ENCODE measurements around the gene CACHD1.

Gene CACHD1

GRCh38 chr1:64687725-64688327 is 217.9 kb downstream of the CACHD1 start:
- peaks cover 0 to 56% (median 0%) of the 10 kb centered on the region in 3 donors for H3K36me3 ChIP-seq
- no peaks in the 10 kb centered on the region for H3K27me3 ChIP-seq
- TF ChIP-seq, protein P1, sequence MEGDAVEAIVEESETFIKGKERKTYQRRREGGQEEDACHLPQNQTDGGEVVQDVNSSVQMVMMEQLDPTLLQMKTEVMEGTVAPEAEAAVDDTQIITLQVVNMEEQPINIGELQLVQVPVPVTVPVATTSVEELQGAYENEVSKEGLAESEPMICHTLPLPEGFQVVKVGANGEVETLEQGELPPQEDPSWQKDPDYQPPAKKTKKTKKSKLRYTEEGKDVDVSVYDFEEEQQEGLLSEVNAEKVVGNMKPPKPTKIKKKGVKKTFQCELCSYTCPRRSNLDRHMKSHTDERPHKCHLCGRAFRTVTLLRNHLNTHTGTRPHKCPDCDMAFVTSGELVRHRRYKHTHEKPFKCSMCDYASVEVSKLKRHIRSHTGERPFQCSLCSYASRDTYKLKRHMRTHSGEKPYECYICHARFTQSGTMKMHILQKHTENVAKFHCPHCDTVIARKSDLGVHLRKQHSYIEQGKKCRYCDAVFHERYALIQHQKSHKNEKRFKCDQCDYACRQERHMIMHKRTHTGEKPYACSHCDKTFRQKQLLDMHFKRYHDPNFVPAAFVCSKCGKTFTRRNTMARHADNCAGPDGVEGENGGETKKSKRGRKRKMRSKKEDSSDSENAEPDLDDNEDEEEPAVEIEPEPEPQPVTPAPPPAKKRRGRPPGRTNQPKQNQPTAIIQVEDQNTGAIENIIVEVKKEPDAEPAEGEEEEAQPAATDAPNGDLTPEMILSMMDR (IDR thresholded peaks at IDR 0.05): no peak
- H3K27ac ChIP-seq: no peak overlapping the region
- H3K4me1 ChIP-seq: peaks cover 0 to 7% (median 0%) of the 10 kb centered on the region in 4 donors
- H3K9me3 ChIP-seq: no peaks in the 10 kb centered on the region
- peak in 1 of 2 donors; percentile 61 for DNase-seq
- H3K4me3 ChIP-seq: no peak overlapping the region
- intact Hi-C loops (cut with DNase I; ENCODE audit: low total_unique reads): loop anchor here (5.0 kb wide), 1 partner anchor 134 kb away; no protein-coding TSS in a partner anchor

DNA sequence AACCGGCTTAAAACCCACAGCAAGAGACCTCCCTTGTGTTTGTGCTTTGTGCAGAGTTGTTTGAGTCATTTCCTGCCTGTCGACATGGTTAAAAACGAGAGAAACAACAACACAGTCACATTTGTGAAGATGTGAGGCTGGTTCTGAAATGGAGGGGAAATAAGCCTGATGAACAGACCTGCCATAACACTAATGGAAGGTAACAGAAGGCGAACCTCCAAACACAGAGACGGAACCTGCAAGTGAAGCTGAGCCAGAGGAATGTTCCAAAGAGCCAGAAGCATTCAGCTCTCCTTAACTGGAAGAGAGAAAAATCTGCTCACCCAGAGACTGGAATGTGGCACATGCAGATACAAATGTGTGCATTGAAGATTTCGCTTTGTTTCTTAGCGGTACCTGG is 221.7 kb downstream of the CACHD1 start:
- Histone ChIP-seq H3K4me1 (peaks cover 0 to 6% (median 0%) of the 10 kb centered on the region in 4 donors), H3K36me3 (peaks cover 0 to 33% (median 0%) of the 10 kb centered on the region in 3 donors), H3K4me3 (peak overlapping the region in 1 of 2 donors; percentile 0), H3K9me3 (no peaks in the 10 kb centered on the region), H3K27me3 (no peaks in the 10 kb centered on the region), H3K27ac (peak overlapping the region in 1 of 2 donors; percentile 13)
- intact Hi-C loops (cut with DNase I; ENCODE audit: low total_unique reads): no loop called here
- TF ChIP-seq, protein P1 (IDR thresholded peaks at IDR 0.05): no peak
- DNase-seq: no peak

GRCh38 chr1:64692911-64693310 is 223.0 kb downstream of the CACHD1 start:
- Histone ChIP-seq H3K4me3 (no peak overlapping the region), H3K36me3 (peaks cover 0 to 28% (median 0%) of the 10 kb centered on the region in 3 donors), H3K27ac (no peak overlapping the region), H3K4me1 (no peaks in the 10 kb centered on the region), H3K9me3 (no peaks in the 10 kb centered on the region), H3K27me3 (no peaks in the 10 kb centered on the region)
- DNase-seq: no peak
- intact Hi-C loops (cut with DNase I; ENCODE audit: low total_unique reads): no loop called here
- TF ChIP-seq, protein P1 (IDR thresholded peaks at IDR 0.05): no peak

- Histone ChIP-seq H3K4me3 (no peak overlapping the region), H3K4me1 (no peaks in the 10 kb centered on the region), H3K36me3 (peaks cover 0 to 25% (median 0%) of the 10 kb centered on the region in 3 donors), H3K27me3 (no peaks in the 10 kb centered on the region), H3K27ac (no peak overlapping the region), H3K9me3 (no peaks in the 10 kb centered on the region)
- DNase-seq: no peak
- TF ChIP-seq, protein P1 (IDR thresholded peaks at IDR 0.05): no peak
- intact Hi-C loops (cut with DNase I; ENCODE audit: low total_unique reads): no loop called here
Observed at GRCh38 chr1:64693406-64693805, 223.5 kb downstream of the CACHD1 start.

- intact Hi-C loops (cut with DNase I; ENCODE audit: low total_unique reads): no loop called here
- Histone ChIP-seq H3K36me3 (peaks cover 0 to 4% (median 0%) of the 10 kb centered on the region in 3 donors), H3K9me3 (no peaks in the 10 kb centered on the region), H3K27me3 (no peaks in the 10 kb centered on the region), H3K4me3 (no peak overlapping the region), H3K4me1 (peaks cover 0 to under 1% (median 0%) of the 10 kb centered on the region in 4 donors), H3K27ac (no peak overlapping the region)
- TF ChIP-seq, protein P1 (IDR thresholded peaks at IDR 0.05): no peak
- DNase-seq: no peak
Observed at GRCh38 chr1:64696879-64697278, 226.9 kb downstream of the CACHD1 start.
